DND-41 (cell line): ENCODE measurements around the gene FAM200C.

Experiments
- ATAC-seq: fragments of 200-7000 bp; cut with Tn5 transposase; 3 replicates; pipeline ENCODE4 v1.9.1; 2021; ENCODE audit warnings: low read depth; ENCODE audit not compliant: insufficient read depth
- DNase-seq: peaks from one replicate; pipeline ENCODE4 v3.0.0-alpha.2; 2020
- H2AFZ ChIP-seq: 2 replicates; pipeline ENCODE4 v1.6.0; 2012; ENCODE audit warnings: low read depth, low read length
- H3K27ac ChIP-seq: 2 replicates; pipeline ENCODE4 v1.5.1; 2012; ENCODE audit warnings: low read length, inconsistent platforms
- H3K27me3 ChIP-seq: fragments of 200-600 bp; sonication (generic); 2 replicates; pipeline ENCODE4 v1.6.0; 2012; ENCODE audit warnings: low read length, mild to moderate bottlenecking, inconsistent platforms; ENCODE audit not compliant: insufficient read depth, poor library complexity
- H3K36me3 ChIP-seq: 2 replicates; pipeline ENCODE4 v1.5.1; 2012; ENCODE audit warnings: low read length, inconsistent platforms; ENCODE audit not compliant: insufficient read depth
- H3K4me1 ChIP-seq: 2 replicates; pipeline ENCODE4 v1.5.1; 2012; ENCODE audit warnings: mild to moderate bottlenecking, low read length; ENCODE audit not compliant: insufficient read depth
- H3K4me2 ChIP-seq: 2 replicates; pipeline ENCODE4 v1.6.0; 2012; ENCODE audit warnings: mild to moderate bottlenecking, moderate library complexity, low read length, inconsistent platforms; ENCODE audit not compliant: insufficient read depth
- H3K4me3 ChIP-seq, 2 experiments: fragments of 200-600 bp in 1 of 2; shearing (Covaris generic) in 1 of 2; 2 replicates each; pipeline ENCODE4 v1.5.1; 2012 to 2016; ENCODE audit warnings: inconsistent platforms in 2 of 2, low read length in 2 of 2, mild to moderate bottlenecking in 2 of 2, low read depth in 1 of 2, moderate library complexity in 1 of 2
- H3K79me2 ChIP-seq: 2 replicates; pipeline ENCODE4 v1.6.0; 2012; ENCODE audit warnings: low read length, inconsistent platforms; ENCODE audit not compliant: insufficient read depth
- H3K9ac ChIP-seq: 2 replicates; pipeline ENCODE4 v1.6.0; 2012; ENCODE audit warnings: low read depth, mild to moderate bottlenecking, inconsistent platforms, low read length, moderate library complexity
- H3K9me3 ChIP-seq: 2 replicates; pipeline ENCODE4 v1.5.1; 2012; ENCODE audit warnings: low read length, moderate library complexity, mild to moderate bottlenecking, inconsistent platforms; ENCODE audit not compliant: insufficient read depth, severe bottlenecking
- H4K20me1 ChIP-seq: 2 replicates; pipeline ENCODE4 v1.6.0; 2012; ENCODE audit warnings: low read length; ENCODE audit not compliant: insufficient read depth
- CTCF ChIP-seq: IDR thresholded peaks from 2 replicates; pipeline ENCODE4 v1.5.1; 2012; ENCODE audit warnings: borderline replicate concordance, low read length, moderate library complexity, mild to moderate bottlenecking; ENCODE audit not compliant: poor library complexity, severe bottlenecking; ENCODE audit errors: extremely low read depth
- EZH2 ChIP-seq: IDR thresholded peaks from 3 replicates; pipeline ENCODE4 v1.6.1; 2012; ENCODE audit warnings: borderline replicate concordance, low read depth, mild to moderate bottlenecking, moderate library complexity, low read length, inconsistent platforms; ENCODE audit not compliant: severe bottlenecking

Gene FAM200C

GRCh38 chr5:160371294-160371693, 28.6 kb downstream of the FAM200C start:
- no peak overlapping the region for H3K4me2 ChIP-seq
- no peak overlapping the region for H3K9ac ChIP-seq
- H3K9me3 ChIP-seq = no peaks in the 10 kb centered on the region
- H3K4me1 ChIP-seq = no peaks in the 10 kb centered on the region
- H3K4me3 ChIP-seq = no peak overlapping the region
- H3K36me3 ChIP-seq = no peaks in the 10 kb centered on the region
- TF ChIP-seq CTCF = no peak
- no peak for TF ChIP-seq EZH2
- no peak overlapping the region for H3K27ac ChIP-seq
- H4K20me1 ChIP-seq = no peaks in the 10 kb centered on the region
- no peak overlapping the region for H2AFZ ChIP-seq
- H3K79me2 ChIP-seq = no peaks in the 10 kb centered on the region
- DNase-seq (no peak), ATAC-seq (no peak)
- H3K27me3 ChIP-seq = peaks cover 14% of the 10 kb centered on the region

DNA sequence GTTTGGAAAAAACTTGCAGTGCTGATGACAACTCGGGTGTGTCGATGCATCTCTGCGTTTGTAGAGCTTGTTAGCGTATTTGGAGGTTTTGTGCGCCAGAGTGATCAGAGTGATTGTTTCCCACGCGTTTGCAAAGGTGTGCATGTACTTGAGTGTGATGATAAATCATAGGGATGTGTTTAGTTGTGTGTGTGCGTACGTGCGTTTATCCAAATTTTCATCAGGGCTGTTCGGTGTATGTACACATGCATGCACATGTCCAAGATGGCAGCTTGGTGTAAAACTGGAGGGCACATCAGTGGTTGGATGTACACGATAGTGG, 29.2 kb downstream of the FAM200C start:
- Histone ChIP-seq H3K79me2 (no peaks in the 10 kb centered on the region), H3K9ac (no peak overlapping the region), H3K4me3 (no peak overlapping the region), H2AFZ (no peak overlapping the region), H3K27ac (no peak overlapping the region), H3K27me3 (peaks cover 14% of the 10 kb centered on the region), H4K20me1 (no peaks in the 10 kb centered on the region), H3K36me3 (no peaks in the 10 kb centered on the region), H3K4me1 (no peaks in the 10 kb centered on the region), H3K4me2 (no peak overlapping the region), H3K9me3 (no peaks in the 10 kb centered on the region)
- DNase-seq (no peak), ATAC-seq (no peak)
- TF ChIP-seq CTCF = no peak
- TF ChIP-seq EZH2 = no peak

DNA sequence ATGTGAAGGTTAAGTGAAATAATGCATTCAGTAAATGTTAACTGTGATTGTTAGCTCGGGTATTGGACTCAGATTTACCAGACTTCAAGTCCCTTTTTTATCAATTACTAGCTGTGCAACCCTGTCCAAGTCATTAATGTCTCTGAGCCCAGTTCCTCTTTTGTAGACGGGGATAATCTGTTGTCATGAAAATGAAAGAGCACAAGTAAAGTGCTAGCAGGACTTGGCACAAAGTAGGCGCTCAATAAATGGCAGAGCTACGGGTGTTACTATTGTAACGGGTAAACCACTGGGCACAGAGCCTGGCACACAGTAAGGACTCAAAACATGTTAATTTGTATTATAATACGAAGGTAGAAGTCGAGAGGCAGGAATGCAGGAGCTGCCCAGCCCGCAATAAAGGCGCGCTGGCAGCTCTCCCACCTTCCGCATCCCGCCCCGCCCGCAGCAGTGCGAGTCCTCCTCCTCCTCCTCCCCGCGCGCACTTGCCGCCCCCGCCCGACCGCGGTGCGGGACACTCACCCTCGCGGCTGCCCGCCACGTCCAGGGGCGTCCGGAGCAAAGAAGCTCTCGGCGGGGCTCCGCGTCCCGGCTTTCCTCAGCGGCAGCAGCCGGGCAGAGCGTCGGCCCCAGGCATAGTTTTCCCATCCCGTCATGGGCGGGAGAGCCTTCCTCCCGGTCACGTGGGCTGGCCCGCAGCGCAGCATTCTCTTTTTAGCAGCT, 29.7 kb downstream of the FAM200C start, which contains the start of gene C1QTNF2:
Gene C1QTNF2 (minus strand): TSS at position 637 of the 723 bp plus-strand sequence. CDS start 15,615 bp downstream, outside the sequence.
- ATAC-seq (no peak), DNase-seq (no peak)

More for the DNA sequence above, 29.7 kb downstream of the FAM200C start, which contains the start of gene C1QTNF2:
- no peaks in the 10 kb centered on the region for H3K36me3 ChIP-seq
- no peaks in the 10 kb centered on the region for H3K4me1 ChIP-seq
- H3K4me3 ChIP-seq = no peak within 1 kb of the TSS
- H3K4me2 ChIP-seq = no peak within 1 kb of the TSS
- no peak within 1 kb of the TSS for H3K27ac ChIP-seq
- no peak within 1 kb of the TSS for H2AFZ ChIP-seq
- H3K9ac ChIP-seq = no peak within 1 kb of the TSS
- TF ChIP-seq EZH2 (no peak), CTCF (no peak)
- no peaks in the 10 kb centered on the region for H4K20me1 ChIP-seq
- H3K27me3 ChIP-seq = peaks cover 10% of the 10 kb centered on the region
- H3K9me3 ChIP-seq = no peaks in the 10 kb centered on the region
- H3K79me2 ChIP-seq = no peaks in the 10 kb centered on the region
